Keratinocyte (primary cell): ENCODE data around the gene RNASE12. TPM values are rescaled to one million over a fixed set of nuclear protein-coding genes. Genes with fewer than 3 reads are reported as not detected.

Source experiments
- DNase-seq: peaks from one replicate; pipeline ENCODE4 v3.0.0-alpha.2; 2011; ENCODE audit warnings: low read depth, missing footprints, low spot score
- FAIRE-seq: peaks from 2 replicates; lab custom pipeline; 2011; peaks lifted over from hg19 to GRCh38; lab: Jason Lieb, UNC
- H2AFZ ChIP-seq: 2 replicates; pipeline ENCODE4 v1.6.0; 2012; ENCODE audit warnings: low read length, control low read depth, inconsistent platforms; ENCODE audit not compliant: control insufficient read depth
- H3K27ac ChIP-seq: 2 replicates; pipeline ENCODE4 v1.5.1; 2011; ENCODE audit warnings: low read length; ENCODE audit not compliant: control insufficient read depth, insufficient read depth
- H3K27me3 ChIP-seq: 3 replicates; pipeline ENCODE4 v1.6.0; 2011; ENCODE audit warnings: low read length; ENCODE audit not compliant: control insufficient read depth, insufficient read depth; ENCODE audit errors: extremely low read depth
- H3K36me3 ChIP-seq, 2 experiments: 2 replicates in 1 of 2; 3 replicates in 1 of 2; pipeline ENCODE4 v1.5.1; 2011; ENCODE audit warnings: low read length in 2 of 2, mild to moderate bottlenecking in 1 of 2; ENCODE audit not compliant: control insufficient read depth in 2 of 2, insufficient read depth in 2 of 2; ENCODE audit errors: extremely low read depth in 1 of 2
- H3K4me1 ChIP-seq: 3 replicates; pipeline ENCODE4 v1.5.1; 2011; ENCODE audit warnings: low read length; ENCODE audit not compliant: control insufficient read depth, insufficient read depth; ENCODE audit errors: extremely low read depth
- H3K4me2 ChIP-seq: 3 replicates; pipeline ENCODE4 v1.6.0; 2011; ENCODE audit warnings: low read depth, low read length; ENCODE audit not compliant: control insufficient read depth, insufficient read depth; ENCODE audit errors: extremely low read depth
- H3K4me3 ChIP-seq, 3 experiments: fragments of 200-600 bp in 1 of 3; sonication (generic) in 1 of 3; 2 replicates in 2 of 3; 3 replicates in 1 of 3; pipeline ENCODE4 v1.5.1; 2011 to 2016; ENCODE audit warnings: low read length in 3 of 3, mild to moderate bottlenecking in 3 of 3, control low read depth in 2 of 3, inconsistent platforms in 1 of 3, low read depth in 1 of 3, mixed read lengths in 1 of 3, mixed run types in 1 of 3, moderate library complexity in 1 of 3; ENCODE audit not compliant: control insufficient read depth in 2 of 3, insufficient read depth in 2 of 3; ENCODE audit errors: extremely low read depth in 1 of 3
- H3K79me2 ChIP-seq: 2 replicates; pipeline ENCODE4 v1.6.0; 2012; ENCODE audit warnings: low read length; ENCODE audit not compliant: control insufficient read depth, insufficient read depth
- H3K9ac ChIP-seq: 3 replicates; pipeline ENCODE4 v1.6.0; 2011; ENCODE audit warnings: low read length; ENCODE audit not compliant: control insufficient read depth, insufficient read depth; ENCODE audit errors: extremely low read depth
- H3K9me1 ChIP-seq: 3 replicates; pipeline ENCODE4 v1.6.0; 2011; ENCODE audit warnings: low read length; ENCODE audit not compliant: control insufficient read depth, insufficient read depth; ENCODE audit errors: extremely low read depth
- H3K9me3 ChIP-seq: 2 replicates; pipeline ENCODE4 v1.5.1; 2012; ENCODE audit warnings: low read depth, low read length; ENCODE audit not compliant: control insufficient read depth
- H4K20me1 ChIP-seq: 3 replicates; pipeline ENCODE4 v1.6.0; 2011; ENCODE audit warnings: low read length; ENCODE audit not compliant: control insufficient read depth, insufficient read depth; ENCODE audit errors: extremely low read depth
- CTCF ChIP-seq, 3 experiments: IDR thresholded peaks in 1 of 3; conservative IDR thresholded peaks in 1 of 3; optimal IDR thresholded peaks in 1 of 3; 2 replicates in 2 of 3; 3 replicates in 1 of 3; pipeline versions ENCODE3 to v1.5.1; 2011; ENCODE audit warnings: low read length in 3 of 3, mild to moderate bottlenecking in 3 of 3, moderate library complexity in 2 of 3, control low read depth in 1 of 3, inconsistent platforms in 1 of 3; ENCODE audit not compliant: insufficient read depth in 2 of 3; ENCODE audit errors: extremely low read depth in 1 of 3
- EZH2 ChIP-seq: IDR thresholded peaks from one replicate; pipeline ENCODE4 v1.6.1; 2012; ENCODE audit warnings: inconsistent platforms, mild to moderate bottlenecking, low read length, moderate library complexity
- dilution Hi-C: fragments of 300-500 bp; cut with MboI; formaldehyde crosslinking; loops from one replicate; pipeline ENCODE4 v1.7.0; 2020; ENCODE audit warnings: low sequenced_read_pairs; ENCODE audit not compliant: extremely low pct_ligation_motif_present
- polyA plus RNA-seq, 5 experiments: library from polyadenylated mRNA; depleted of rRNA in 3 of 5; stranded (reverse) in 3 of 5; stranded (forward) in 1 of 5; unstranded in 1 of 5; fragments of >200 nt; gene quantifications; 1 replicate in 1 of 5; 2 replicates in 3 of 5; 3 replicates in 1 of 5; pipeline versions ENCODE4 v1.2.1 to v1.2.3, GENCODE V29; 2011 to 2012; ENCODE audit warnings: missing spikeins in 2 of 5, low read depth in 1 of 5, low replicate concordance in 1 of 5

RNASE12 gene
- polyA plus RNA-seq, 1 donor (not counting 4 experiments of a cell fraction or from before 2014, with no cell fraction given), result not detected

DNA sequence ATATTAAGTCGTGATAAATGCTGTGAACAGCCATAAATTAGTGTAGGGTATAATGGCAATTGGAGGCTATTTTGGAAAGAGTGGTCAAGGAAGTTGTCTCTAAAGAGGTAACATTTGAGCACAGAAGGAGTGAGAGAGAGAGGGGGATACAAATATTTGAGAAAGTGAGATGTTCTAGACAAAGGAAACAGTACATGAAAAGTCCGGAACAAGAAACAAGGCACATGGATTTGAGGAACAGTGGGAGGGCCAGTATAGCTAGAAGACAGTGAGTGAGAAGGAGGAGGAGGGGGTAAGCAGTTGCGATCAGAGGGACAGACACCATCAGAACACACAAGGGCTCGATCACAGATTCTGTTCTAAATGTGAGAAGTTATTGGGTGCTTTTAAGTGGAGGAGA, 20.1 kb upstream of the RNASE12 start:
- Histone ChIP-seq H3K9ac (no peak overlapping the region), H3K27me3 (no peaks in the 10 kb centered on the region), H2AFZ (no peak overlapping the region), H3K36me3 (no peaks in the 10 kb centered on the region), H3K79me2 (no peaks in the 10 kb centered on the region), H3K4me2 (no peak overlapping the region), H3K4me1 (peaks cover 9% of the 10 kb centered on the region), H4K20me1 (no peaks in the 10 kb centered on the region), H3K27ac (no peak overlapping the region), H3K4me3 (no peak overlapping the region), H3K9me3 (no peaks in the 10 kb centered on the region), H3K9me1 (peaks cover 3% of the 10 kb centered on the region)
- dilution Hi-C loops, result no loop called here
- no peak for DNase-seq
- TF ChIP-seq EZH2, result no peak
- TF ChIP-seq CTCF (optimal IDR thresholded peaks at IDR 0.05 in 1 of 3, IDR thresholded peaks at IDR 0.05 in 1 of 3, conservative IDR thresholded peaks at IDR 0.05 in 1 of 3; ENCODE audit: extremely low read depth in 1 of 3, insufficient read depth in 2 of 3, low read length in 3 of 3), result no peak
- FAIRE-seq, result no peak

DNA sequence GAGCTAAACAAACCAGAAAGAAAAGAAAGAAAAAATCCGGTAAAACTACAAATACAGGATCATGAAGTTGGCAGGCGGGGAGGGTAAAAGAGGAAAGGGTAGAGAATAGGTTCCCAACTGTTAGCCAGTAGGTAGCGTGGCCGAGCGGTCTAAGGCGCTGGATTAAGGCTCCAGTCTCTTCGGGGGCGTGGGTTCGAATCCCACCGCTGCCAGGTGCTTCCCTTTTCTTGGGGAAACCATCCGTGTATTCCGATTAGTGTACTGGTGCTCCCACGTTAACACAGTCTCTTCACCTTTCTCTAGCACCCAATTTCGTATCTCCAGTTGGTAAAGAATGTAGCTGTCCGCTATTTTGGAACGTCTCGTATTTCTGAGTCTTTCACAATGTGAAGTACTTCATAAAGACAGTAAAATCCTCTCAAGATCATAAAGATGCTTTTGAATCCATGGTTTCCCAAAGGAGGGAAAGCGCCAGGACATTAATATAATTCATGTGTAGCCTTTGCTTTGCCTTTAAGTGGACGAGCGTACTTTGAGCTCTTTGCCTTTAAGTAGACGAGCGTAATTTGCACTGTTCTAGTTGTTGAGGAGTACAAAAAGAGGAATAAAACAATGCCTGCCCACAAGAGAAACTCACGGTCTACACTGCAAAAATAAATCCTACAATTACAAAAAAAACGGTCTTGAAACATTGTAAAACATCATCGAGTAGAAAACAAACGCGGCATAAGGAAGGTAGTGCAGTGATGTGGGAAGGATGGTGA, 19.0 kb upstream of the RNASE12 start:
- FAIRE-seq (no peak), DNase-seq (peak; percentile 70)
- Histone ChIP-seq H3K4me2 (peak overlapping the region; percentile 88), H3K27ac (peak overlapping the region; percentile 26), H4K20me1 (no peaks in the 10 kb centered on the region), H3K9me1 (peaks cover 3% of the 10 kb centered on the region), H3K9ac (peak overlapping the region; percentile 69), H3K27me3 (no peaks in the 10 kb centered on the region), H3K9me3 (no peaks in the 10 kb centered on the region), H3K79me2 (no peaks in the 10 kb centered on the region), H3K36me3 (no peaks in the 10 kb centered on the region), H2AFZ (peak overlapping the region; percentile 96), H3K4me3 (peak overlapping the region; percentile 82 to 96 (median 91)), H3K4me1 (peaks cover 9% of the 10 kb centered on the region)
- dilution Hi-C loops, result no loop called here
- TF ChIP-seq EZH2, result no peak
- TF ChIP-seq CTCF (optimal IDR thresholded peaks at IDR 0.05 in 1 of 3, IDR thresholded peaks at IDR 0.05 in 1 of 3, conservative IDR thresholded peaks at IDR 0.05 in 1 of 3; ENCODE audit: extremely low read depth in 1 of 3, insufficient read depth in 2 of 3, low read length in 3 of 3), result no peak
